HepG2 (cell line): ENCODE measurements around the gene OARD1. TPM values are rescaled to one million over a fixed set of nuclear protein-coding genes. Genes with fewer than 3 reads are reported as not detected.
A peak's percentile ranks its signal among the peaks of the same experiment; 100 is the strongest.

ENCODE experiments used
- AHR ChIP-seq: IDR thresholded peaks from 2 replicates; pipeline ENCODE4 v1.6.1; 2018; ENCODE audit warnings: missing genetic modification reagents, missing compliant biosample characterization
- ATAD3A ChIP-seq: sonication (generic); formaldehyde crosslinking; IDR thresholded peaks from 2 replicates; pipeline ENCODE4 v1.4.0; 2020; ENCODE audit warnings: missing genetic modification reagents
- ATF7 ChIP-seq, 2 experiments: fragments of 450-650 bp in 1 of 2; sonication (generic) in 1 of 2; formaldehyde crosslinking in 1 of 2; IDR thresholded peaks; 2 replicates each; pipeline versions ENCODE4 v1.4.0 to v1.6.1; 2016 to 2020; ENCODE audit warnings: antibody characterized with exemption in 1 of 2, mild to moderate bottlenecking in 1 of 2, missing genetic modification reagents in 1 of 2
- EZH2 ChIP-seq: conservative IDR thresholded peaks from 2 replicates; pipeline ENCODE4 v1.6.1; 2012; ENCODE audit warnings: mild to moderate bottlenecking, low read depth, low read length, moderate library complexity
- HIVEP1 ChIP-seq: sonication (generic); formaldehyde crosslinking; IDR thresholded peaks from 2 replicates; pipeline ENCODE4 v1.4.0; 2020; ENCODE audit warnings: mild to moderate bottlenecking, missing genetic modification reagents
- IRX3 ChIP-seq: sonication (generic); formaldehyde crosslinking; IDR thresholded peaks from 2 replicates; pipeline ENCODE4 v1.8.1; 2023; ENCODE audit warnings: mild to moderate bottlenecking, low read depth, missing genetic modification reagents, borderline replicate concordance
- KDM4B ChIP-seq: sonication (generic); formaldehyde crosslinking; IDR thresholded peaks from 2 replicates; pipeline ENCODE4 v1.4.0; 2020; ENCODE audit warnings: missing genetic modification reagents
- NKX3-1 ChIP-seq: sonication (generic); formaldehyde crosslinking; IDR thresholded peaks from 2 replicates; pipeline ENCODE4 v1.5.0; 2020; ENCODE audit warnings: missing genetic modification reagents
- SPEN ChIP-seq: sonication (generic); formaldehyde crosslinking; IDR thresholded peaks from 2 replicates; pipeline ENCODE4 v1.5.1; 2020; ENCODE audit warnings: low read depth, mild to moderate bottlenecking, missing genetic modification reagents
- YEATS2 ChIP-seq: sonication (generic); formaldehyde crosslinking; IDR thresholded peaks from 2 replicates; pipeline ENCODE4 v1.4.0; 2020; ENCODE audit warnings: missing genetic modification reagents, borderline replicate concordance
- ZBTB8A ChIP-seq: sonication (generic); formaldehyde crosslinking; IDR thresholded peaks from 2 replicates; pipeline ENCODE4 v1.4.0; 2020; ENCODE audit warnings: mild to moderate bottlenecking, low read depth, missing genetic modification reagents, borderline replicate concordance
- ZNF276 ChIP-seq: sonication (generic); formaldehyde crosslinking; IDR thresholded peaks from 2 replicates; pipeline ENCODE4 v1.4.0; 2020; ENCODE audit warnings: mild to moderate bottlenecking, low read depth, missing genetic modification reagents
- ZNF317 ChIP-seq: sonication (generic); formaldehyde crosslinking; IDR thresholded peaks from 2 replicates; pipeline ENCODE4 v1.5.0; 2020; ENCODE audit warnings: mild to moderate bottlenecking, missing genetic modification reagents
- ZNF343 ChIP-seq: sonication (generic); formaldehyde crosslinking; IDR thresholded peaks from 2 replicates; pipeline ENCODE4 v1.4.0; 2020; ENCODE audit warnings: mild to moderate bottlenecking, missing genetic modification reagents
- ZNF367 ChIP-seq: sonication (generic); formaldehyde crosslinking; IDR thresholded peaks from 2 replicates; pipeline ENCODE4 v1.4.0; 2020; ENCODE audit warnings: missing genetic modification reagents, borderline replicate concordance
- ZNF674 ChIP-seq: sonication (generic); formaldehyde crosslinking; IDR thresholded peaks from 2 replicates; pipeline ENCODE4 v1.5.0; 2020; ENCODE audit warnings: low read depth, mild to moderate bottlenecking, missing genetic modification reagents
- ZSCAN25 ChIP-seq: sonication (generic); formaldehyde crosslinking; IDR thresholded peaks from 2 replicates; pipeline ENCODE4 v1.8.0; 2022; ENCODE audit warnings: mild to moderate bottlenecking, missing genetic modification reagents
- polyA plus RNA-seq, 8 experiments: library from polyadenylated mRNA; depleted of rRNA in 3 of 8; stranded (reverse) in 7 of 8; unstranded in 1 of 8; fragments of >200 nt; fragmentation: Illumina TruSeq in 4 of 8; extraction: Trizol in 4 of 8; gene quantifications; 2 replicates each; pipeline versions ENCODE4 v1.2.1 to v1.2.3, GENCODE V29; 2011 to 2016; ENCODE audit warnings: low read depth in 4 of 8, missing spikeins in 1 of 8, mixed read lengths in 1 of 8; ENCODE audit not compliant: insufficient read depth in 1 of 8
- total RNA-seq, 5 experiments: library from RNA; depleted of rRNA; stranded (reverse); fragments of >200 nt; fragmentation: Illumina TruSeq; extraction: Trizol; gene quantifications; 2 replicates each; pipeline ENCODE4 v1.2.3, GENCODE V29; 2016; ENCODE audit warnings: low read depth in 1 of 5
- TF ChIP-seq, protein P1 (sequence below): IDR thresholded peaks from 2 replicates; pipeline ENCODE4 v1.6.1; 2012; ENCODE audit warnings: low read depth, low read length, improper control_type of control experiment
- TF ChIP-seq, protein P2 (sequence below): conservative IDR thresholded peaks from 2 replicates; pipeline ENCODE4 v1.6.1; 2018; ENCODE audit warnings: missing genetic modification reagents
- TF ChIP-seq, protein P3 (sequence below): sonication (generic); formaldehyde crosslinking; IDR thresholded peaks from 2 replicates; pipeline ENCODE4 v1.5.0; 2020; ENCODE audit warnings: mild to moderate bottlenecking, missing genetic modification reagents, moderate library complexity

OARD1 gene
- total and polyA plus RNA-seq, 2 of the 13 experiments (the other 11 are each of a cell fraction or from before 2014, with no cell fraction given) = 18.4 to 49.0 TPM

DNA sequence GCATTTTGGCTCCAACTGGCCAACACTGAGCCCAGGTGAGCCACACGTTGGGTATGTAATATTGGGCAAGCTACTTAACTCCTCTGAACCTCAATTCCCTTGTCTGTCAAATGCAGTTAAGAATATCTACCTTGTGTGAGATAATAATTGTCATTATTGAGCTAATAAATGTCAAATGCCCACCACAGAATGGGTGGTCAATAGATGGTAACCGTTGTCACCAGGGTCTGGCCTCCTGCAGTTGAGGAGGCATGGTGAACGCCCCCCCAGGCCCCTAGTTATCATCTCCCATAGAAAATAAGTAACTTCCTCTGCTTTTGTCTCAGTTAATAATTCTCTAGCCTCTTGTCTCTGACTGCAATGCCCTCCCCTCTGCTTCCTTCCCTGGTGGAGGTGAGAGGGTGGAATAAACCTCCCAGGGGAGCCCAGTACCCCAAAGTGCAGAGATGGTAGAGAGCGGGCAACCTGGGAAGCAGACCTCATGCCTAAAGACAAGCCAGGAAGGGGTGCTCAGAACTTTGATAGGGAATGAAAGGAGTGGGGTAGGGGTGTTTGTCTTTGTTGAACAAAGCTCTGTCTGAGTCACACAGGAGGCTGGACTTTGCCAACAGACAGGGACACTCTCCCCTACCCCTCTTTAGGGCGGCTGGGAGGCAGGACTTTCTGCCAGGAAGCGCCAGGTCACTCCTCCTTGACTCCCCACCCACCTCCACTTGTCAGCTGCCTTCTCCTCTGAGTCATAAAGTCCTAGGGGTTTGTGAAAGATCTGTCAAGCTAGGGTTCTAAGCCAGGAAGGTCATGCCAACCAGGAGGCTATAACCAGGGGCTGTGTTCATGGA is 31.8 kb downstream of the OARD1 start (continued):
- TF ChIP-seq, protein P1, sequence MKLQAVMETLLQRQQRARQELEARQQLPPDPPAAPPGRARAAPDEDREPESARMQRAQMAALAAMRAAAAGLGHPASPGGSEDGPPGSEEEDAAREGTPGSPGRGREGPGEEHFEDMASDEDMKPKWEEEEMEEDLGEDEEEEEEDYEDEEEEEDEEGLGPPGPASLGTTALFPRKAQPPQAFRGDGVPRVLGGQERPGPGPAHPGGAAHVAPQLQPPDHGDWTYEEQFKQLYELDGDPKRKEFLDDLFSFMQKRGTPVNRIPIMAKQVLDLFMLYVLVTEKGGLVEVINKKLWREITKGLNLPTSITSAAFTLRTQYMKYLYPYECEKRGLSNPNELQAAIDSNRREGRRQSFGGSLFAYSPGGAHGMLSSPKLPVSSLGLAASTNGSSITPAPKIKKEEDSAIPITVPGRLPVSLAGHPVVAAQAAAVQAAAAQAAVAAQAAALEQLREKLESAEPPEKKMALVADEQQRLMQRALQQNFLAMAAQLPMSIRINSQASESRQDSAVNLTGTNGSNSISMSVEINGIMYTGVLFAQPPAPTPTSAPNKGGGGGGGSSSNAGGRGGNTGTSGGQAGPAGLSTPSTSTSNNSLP = peak; percentile 43; the same call in 1 of the 2 replicates
- TF ChIP-seq YEATS2 (CRISPR knock-in tag) = no peak
- TF ChIP-seq, protein P2, sequence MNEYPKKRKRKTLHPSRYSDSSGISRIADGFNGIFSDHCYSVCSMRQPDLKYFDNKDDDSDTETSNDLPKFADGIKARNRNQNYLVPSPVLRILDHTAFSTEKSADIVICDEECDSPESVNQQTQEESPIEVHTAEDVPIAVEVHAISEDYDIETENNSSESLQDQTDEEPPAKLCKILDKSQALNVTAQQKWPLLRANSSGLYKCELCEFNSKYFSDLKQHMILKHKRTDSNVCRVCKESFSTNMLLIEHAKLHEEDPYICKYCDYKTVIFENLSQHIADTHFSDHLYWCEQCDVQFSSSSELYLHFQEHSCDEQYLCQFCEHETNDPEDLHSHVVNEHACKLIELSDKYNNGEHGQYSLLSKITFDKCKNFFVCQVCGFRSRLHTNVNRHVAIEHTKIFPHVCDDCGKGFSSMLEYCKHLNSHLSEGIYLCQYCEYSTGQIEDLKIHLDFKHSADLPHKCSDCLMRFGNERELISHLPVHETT (CRISPR knock-in tag) = no peak
- no peak for TF ChIP-seq ZBTB8A (CRISPR knock-in tag)
- no peak; the same call in 1 of the 2 replicates for TF ChIP-seq ZNF276
- peak; percentile 41; the same call in 1 of the 2 replicates for TF ChIP-seq ZNF317 (CRISPR knock-in tag)
- TF ChIP-seq SPEN (CRISPR knock-in tag) = peak; percentile 62
- no peak for TF ChIP-seq IRX3 (CRISPR knock-in tag)
- TF ChIP-seq ZNF367 (CRISPR knock-in tag) = no peak
- TF ChIP-seq AHR = no peak
- TF ChIP-seq NKX3-1 (CRISPR knock-in tag) = peak; percentile 43; the same call in 1 of the 2 replicates
- TF ChIP-seq ZNF343 (CRISPR knock-in tag) = no peak
- TF ChIP-seq ZSCAN25 (CRISPR knock-in tag) = peak; percentile 99
- 0 out of 2 replicates have a peak, but pooled peaks have one; percentile 8 for TF ChIP-seq KDM4B
- TF ChIP-seq EZH2 = no peak
- TF ChIP-seq HIVEP1 (CRISPR knock-in tag) = no peak
- TF ChIP-seq, protein P3, sequence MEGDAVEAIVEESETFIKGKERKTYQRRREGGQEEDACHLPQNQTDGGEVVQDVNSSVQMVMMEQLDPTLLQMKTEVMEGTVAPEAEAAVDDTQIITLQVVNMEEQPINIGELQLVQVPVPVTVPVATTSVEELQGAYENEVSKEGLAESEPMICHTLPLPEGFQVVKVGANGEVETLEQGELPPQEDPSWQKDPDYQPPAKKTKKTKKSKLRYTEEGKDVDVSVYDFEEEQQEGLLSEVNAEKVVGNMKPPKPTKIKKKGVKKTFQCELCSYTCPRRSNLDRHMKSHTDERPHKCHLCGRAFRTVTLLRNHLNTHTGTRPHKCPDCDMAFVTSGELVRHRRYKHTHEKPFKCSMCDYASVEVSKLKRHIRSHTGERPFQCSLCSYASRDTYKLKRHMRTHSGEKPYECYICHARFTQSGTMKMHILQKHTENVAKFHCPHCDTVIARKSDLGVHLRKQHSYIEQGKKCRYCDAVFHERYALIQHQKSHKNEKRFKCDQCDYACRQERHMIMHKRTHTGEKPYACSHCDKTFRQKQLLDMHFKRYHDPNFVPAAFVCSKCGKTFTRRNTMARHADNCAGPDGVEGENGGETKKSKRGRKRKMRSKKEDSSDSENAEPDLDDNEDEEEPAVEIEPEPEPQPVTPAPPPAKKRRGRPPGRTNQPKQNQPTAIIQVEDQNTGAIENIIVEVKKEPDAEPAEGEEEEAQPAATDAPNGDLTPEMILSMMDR = no peak; the same call in 1 of the 2 replicates
- no peak for TF ChIP-seq ATF7 (IDR thresholded peaks at IDR 0.05)
- peak; percentile 46; the same call in 1 of the 2 replicates for TF ChIP-seq ATF7 (CRISPR knock-in tag; IDR thresholded peaks at IDR 0.05)
- TF ChIP-seq ZNF674 = no peak
- no peak for TF ChIP-seq ATAD3A (CRISPR knock-in tag)
